RWPE2 (cell line): Measurements from ENCODE around the gene TAF4.

ENCODE experiments used
- ATAC-seq: fragments of 200-7000 bp; cut with Tn5 transposase; 3 replicates; pipeline ENCODE4 v1.9.1; 2021; ENCODE audit warnings: low read depth
- DNase-seq: peaks from one replicate; pipeline ENCODE4 v3.0.0-alpha.2; 2020; ENCODE audit warnings: low spot score
- H3K27ac ChIP-seq: fragments of 450-650 bp; 2 replicates; pipeline ENCODE4 v1.5.1; 2017; ENCODE audit warnings: mild to moderate bottlenecking; ENCODE audit not compliant: poor library complexity, severe bottlenecking
- H3K27me3 ChIP-seq: fragments of 250-450 bp; sonication (Bioruptor Pico); 2 replicates; pipeline ENCODE4 v1.5.1; 2021; ENCODE audit warnings: mild to moderate bottlenecking, moderate library complexity; ENCODE audit not compliant: insufficient read depth, poor library complexity, severe bottlenecking
- H3K36me3 ChIP-seq: fragments of 250-450 bp; sonication (Bioruptor Pico); 2 replicates; pipeline ENCODE4 v1.5.1; 2020; ENCODE audit warnings: low read depth, mild to moderate bottlenecking, moderate library complexity
- H3K4me1 ChIP-seq: fragments of 250-450 bp; sonication (Bioruptor Pico); 2 replicates; pipeline ENCODE4 v1.5.1; 2021; ENCODE audit warnings: mild to moderate bottlenecking, moderate library complexity; ENCODE audit not compliant: insufficient read depth, poor library complexity, severe bottlenecking
- H3K4me3 ChIP-seq: fragments of 250-450 bp; sonication (Bioruptor Pico); 2 replicates; pipeline ENCODE4 v1.5.1; 2021; ENCODE audit warnings: mild to moderate bottlenecking, moderate library complexity; ENCODE audit not compliant: severe bottlenecking
- H3K9me3 ChIP-seq: fragments of 250-450 bp; sonication (Bioruptor Pico); 2 replicates; pipeline ENCODE4 v1.5.1; 2021; ENCODE audit warnings: mild to moderate bottlenecking, moderate library complexity; ENCODE audit not compliant: severe bottlenecking
- CTCF ChIP-seq: fragments of 450-650 bp; IDR thresholded peaks from one replicate; pipeline ENCODE4 v1.5.1; 2017; ENCODE audit warnings: mild to moderate bottlenecking, moderate library complexity; ENCODE audit not compliant: poor library complexity, severe bottlenecking

The TAF4 gene

GRCh38 chr20:62061851-62062423 lies 3.7 kb downstream of the TAF4 start:
- Histone ChIP-seq H3K27ac (no peak overlapping the region), H3K36me3 (peaks cover 28% of the 10 kb centered on the region), H3K4me3 (no peak overlapping the region), H3K4me1 (peaks cover 4% of the 10 kb centered on the region), H3K9me3 (no peaks in the 10 kb centered on the region), H3K27me3 (no peaks in the 10 kb centered on the region)
- DNase-seq (peak; percentile 64), ATAC-seq (no peak)
- TF ChIP-seq CTCF = no peak

GRCh38 chr20:62060631-62061541 lies 4.8 kb downstream of the TAF4 start:
- Histone ChIP-seq H3K9me3 (no peaks in the 10 kb centered on the region), H3K4me3 (no peak overlapping the region), H3K27ac (no peak overlapping the region), H3K36me3 (peaks cover 38% of the 10 kb centered on the region), H3K4me1 (no peaks in the 10 kb centered on the region), H3K27me3 (no peaks in the 10 kb centered on the region)
- ATAC-seq = no peak
- DNase-seq = peak; percentile 74
- no peak for TF ChIP-seq CTCF

- Histone ChIP-seq H3K27me3 (no peaks in the 10 kb centered on the region), H3K27ac (no peak overlapping the region), H3K9me3 (no peaks in the 10 kb centered on the region), H3K4me3 (no peak overlapping the region), H3K36me3 (peaks cover 38% of the 10 kb centered on the region), H3K4me1 (no peaks in the 10 kb centered on the region)
- peak; percentile 84 for DNase-seq
- ATAC-seq = no peak
- no peak for TF ChIP-seq CTCF
Observed at GRCh38 chr20:62059920-62060630, 5.6 kb downstream of the TAF4 start.

- no peak for ATAC-seq
- no peaks in the 10 kb centered on the region for H3K4me1 ChIP-seq
Observed at GRCh38 chr20:62059401-62059800, 6.3 kb downstream of the TAF4 start.

More at GRCh38 chr20:62059401-62059800, 6.3 kb downstream of the TAF4 start:
- Histone ChIP-seq H3K27me3 (no peaks in the 10 kb centered on the region), H3K4me3 (no peak overlapping the region), H3K27ac (no peak overlapping the region), H3K9me3 (no peaks in the 10 kb centered on the region), H3K36me3 (peaks cover 38% of the 10 kb centered on the region)
- peak; percentile 70 for DNase-seq
- no peak for TF ChIP-seq CTCF
